HG03442 (cell line): Measurements from ENCODE around the gene IFNA1.
"Not testable (repeated sequence)": the region's sequence is repeated elsewhere in the genome, so short reads cannot be mapped to it uniquely, and the experiment has no call there.

ENCODE experiments used
- ATAC-seq: cut with Tn5 transposase; IDR thresholded peaks from one replicate; pipeline ENCODE4 v1.9.1; 2021; ENCODE audit warnings: mild to moderate bottlenecking, moderate library complexity; ENCODE audit not compliant: unreplicated experiment

The IFNA1 gene

DNA sequence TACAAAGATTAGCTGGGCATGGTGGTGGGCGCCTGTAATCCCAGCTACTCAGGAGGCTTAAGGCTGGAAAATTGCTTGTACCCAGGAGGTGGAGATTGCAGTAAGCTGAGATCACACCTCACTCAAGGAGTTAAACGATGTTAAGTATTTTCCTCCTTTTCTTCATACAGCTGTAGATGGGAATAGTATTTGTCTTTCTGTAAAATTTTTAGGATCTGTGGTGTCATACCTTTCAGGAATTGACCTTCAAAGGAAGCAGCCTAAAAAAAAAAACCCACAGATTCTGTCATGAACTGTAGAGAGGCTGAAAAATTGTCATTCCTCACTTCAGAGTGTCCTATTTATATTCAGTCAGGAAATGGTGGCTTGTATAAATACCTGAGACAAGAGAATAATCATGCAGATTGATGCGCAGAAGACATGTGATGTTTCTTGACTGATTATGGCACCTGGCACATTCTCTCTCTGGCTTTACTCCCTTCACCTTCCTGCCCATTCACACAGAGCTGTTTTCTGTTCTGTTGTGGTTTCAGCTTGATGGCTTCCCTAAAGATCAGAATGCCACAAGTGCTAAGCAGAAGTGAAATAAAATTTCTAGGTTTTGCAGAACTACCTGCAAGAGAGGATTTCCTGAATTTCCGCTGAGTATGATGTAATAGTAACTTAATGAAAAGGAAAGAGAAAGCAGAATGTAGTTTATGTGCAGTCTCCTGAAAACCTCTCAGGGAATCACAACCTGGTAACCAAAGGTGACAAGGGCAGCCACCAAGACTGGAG is 3.8 kb downstream of the IFNA1 start:
- peak; percentile 86 for ATAC-seq

GRCh38 chr9:21449312-21449711 is 9.1 kb downstream of the IFNA1 start:
- ATAC-seq = not testable (repeated sequence)

- no peak for ATAC-seq
Measured at GRCh38 chr9:21450733-21451394, 10.6 kb downstream of the IFNA1 start.

GRCh38 chr9:21452681-21453080 is 12.4 kb downstream of the IFNA1 start:
- ATAC-seq = no peak

DNA sequence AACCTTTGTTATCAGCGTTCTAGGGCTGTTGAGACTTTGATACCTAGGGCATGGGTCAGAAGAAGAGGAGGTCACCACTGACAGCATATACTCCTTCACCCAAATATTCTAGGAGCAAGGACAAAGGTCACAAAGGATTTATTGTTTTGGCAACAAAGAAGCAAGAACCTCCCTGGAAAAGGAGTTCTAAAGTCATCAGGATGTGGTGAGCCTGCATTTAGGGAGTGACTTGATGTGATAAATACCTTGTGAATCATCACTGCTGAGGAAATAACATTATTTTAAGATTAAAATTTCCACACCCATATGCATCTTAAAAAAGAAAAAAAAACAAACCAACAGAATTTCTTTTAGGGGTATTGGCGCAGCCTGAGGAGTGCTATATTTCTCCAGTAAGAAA is 13.9 kb downstream of the IFNA1 start:
- ATAC-seq = no peak

- ATAC-seq = peak; percentile 90
Measured at GRCh38 chr9:21455320-21455719, 15.1 kb downstream of the IFNA1 start.

DNA sequence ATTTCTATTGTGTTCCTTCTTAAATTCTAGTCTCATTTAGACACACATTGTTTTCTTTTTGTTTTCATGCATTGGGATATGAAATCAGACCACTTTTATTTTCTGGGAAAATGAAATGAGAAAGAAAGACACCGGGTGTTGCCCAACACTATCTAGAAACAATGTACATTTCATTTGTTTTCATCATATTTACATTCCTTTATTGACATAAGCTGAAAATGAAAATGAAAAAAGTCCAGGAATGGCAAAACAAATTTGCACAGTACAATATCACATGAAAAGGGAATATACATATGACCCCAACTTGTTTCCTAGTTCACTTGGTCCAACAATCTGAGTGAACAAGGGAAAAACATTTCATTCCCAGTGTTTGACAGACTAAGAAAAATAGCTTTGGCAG is 21.1 kb downstream of the IFNA1 start:
- ATAC-seq = no peak

DNA sequence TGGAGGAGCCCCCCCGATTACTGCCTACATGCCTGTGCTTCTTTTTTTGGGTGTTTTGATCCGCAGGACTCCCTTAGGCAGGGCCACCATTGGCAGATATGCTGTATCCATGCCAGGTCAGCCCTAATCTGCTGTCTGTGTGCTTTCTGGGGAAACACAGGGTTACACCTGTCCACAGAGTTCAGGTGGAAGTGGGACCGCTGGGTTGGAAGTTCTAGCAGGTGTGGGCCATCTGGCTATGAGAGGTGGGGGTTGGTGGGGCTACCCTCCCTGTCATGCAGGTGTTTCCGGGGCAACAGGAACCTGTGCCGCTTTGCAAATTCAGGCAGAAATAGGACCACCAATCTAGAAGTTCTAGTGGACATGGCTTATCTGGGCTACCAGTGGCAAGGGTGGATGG is 24.9 kb downstream of the IFNA1 start:
- ATAC-seq = no peak

DNA sequence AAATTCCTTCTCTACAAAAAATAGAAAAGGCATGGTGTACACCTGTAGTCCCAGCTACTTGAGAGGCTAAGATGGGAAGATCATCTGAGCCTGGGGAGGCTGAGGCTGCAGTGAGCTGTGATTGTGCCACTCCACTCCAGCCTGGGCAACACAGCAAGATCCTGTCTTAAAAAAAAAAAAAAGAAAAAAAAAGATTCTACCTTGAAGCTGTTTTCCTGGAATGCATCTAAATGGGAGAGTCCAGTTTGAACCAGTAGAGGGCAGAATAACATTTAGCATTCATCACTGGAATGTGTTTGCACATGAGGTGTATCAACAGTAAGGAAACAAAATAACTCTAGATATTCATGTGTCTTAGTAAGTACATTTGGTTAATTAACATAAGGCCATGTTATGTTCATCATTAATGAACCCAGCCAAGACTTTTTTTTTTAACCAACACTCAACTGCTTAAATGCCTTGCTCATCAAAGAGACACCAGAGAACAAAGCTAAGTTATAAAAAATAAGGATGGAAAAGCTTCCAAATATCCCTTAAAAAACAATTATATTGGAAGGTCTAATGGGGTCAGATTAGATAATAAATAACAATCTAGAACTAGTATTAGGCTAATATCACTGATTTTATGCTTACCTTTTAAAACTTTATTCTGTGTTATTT is 25.8 kb downstream of the IFNA1 start:
- ATAC-seq = peak; percentile 67

GRCh38 chr9:21470126-21470525 is 29.9 kb downstream of the IFNA1 start:
- no peak for ATAC-seq

DNA sequence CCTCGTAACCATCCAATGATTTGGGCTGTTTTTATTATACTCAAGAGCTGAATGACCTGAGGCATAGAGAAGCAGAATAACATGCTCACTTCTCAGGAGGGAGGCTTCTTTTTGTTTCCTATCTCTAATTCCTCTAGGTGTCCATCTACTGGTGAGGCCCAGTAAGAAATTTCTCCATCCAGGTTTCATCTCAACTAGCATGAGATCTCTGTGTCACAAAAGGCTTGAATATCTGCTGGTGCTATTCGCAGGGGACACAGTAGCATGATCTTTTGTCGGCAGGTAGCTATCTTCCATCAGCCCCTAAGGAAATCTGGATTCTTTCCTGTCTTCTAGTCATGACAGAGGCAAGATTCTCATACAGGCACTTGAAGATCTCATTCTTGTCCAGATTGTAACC is 33.0 kb downstream of the IFNA1 start:
- ATAC-seq = no peak

GRCh38 chr9:21477466-21477865 is 37.2 kb downstream of the IFNA1 start:
- no peak for ATAC-seq

GRCh38 chr9:21479152-21479702 is 39.0 kb downstream of the IFNA1 start:
- ATAC-seq = no peak

- no peak for ATAC-seq
Measured at GRCh38 chr9:21481470-21482056, 41.3 kb downstream of the IFNA1 start.

DNA sequence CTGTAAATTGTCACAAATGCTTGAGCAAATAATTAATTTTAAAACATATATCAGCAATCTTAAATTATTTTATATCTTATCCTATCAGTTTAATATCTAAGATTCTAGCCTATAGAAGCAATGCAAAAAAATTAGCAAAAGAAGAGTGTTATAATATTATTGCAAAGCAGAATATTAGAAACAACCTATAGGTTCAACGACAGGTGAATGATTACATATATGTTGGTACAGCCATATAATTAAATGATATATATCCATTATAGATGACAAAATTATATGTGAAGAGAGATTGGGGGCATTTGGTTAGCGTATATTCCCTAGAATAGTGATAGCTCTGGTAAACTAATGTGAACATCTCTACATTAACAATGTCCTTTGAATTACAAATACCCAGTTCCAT is 42.0 kb downstream of the IFNA1 start, which contains the start of gene IFNE:
Gene IFNE, minus strand, starts transcription at position 101 of the 400 bp plus-strand sequence. CDS start 619 bp downstream, outside the sequence.
- no peak for ATAC-seq
